GM21825 (cell line): Measurements from ENCODE around the gene RYR2.

ENCODE experiments used
- ATAC-seq: cut with Tn5 transposase; IDR thresholded peaks from one replicate; pipeline ENCODE4 v1.9.1; 2021; ENCODE audit warnings: mild to moderate bottlenecking, moderate library complexity; ENCODE audit not compliant: unreplicated experiment

Gene RYR2

GRCh38 chr1:237031480-237031879 is 10.5 kb upstream of the RYR2 start:
- no peak for ATAC-seq

- peak; percentile 78 for ATAC-seq
These were observed 10.0 kb upstream of the RYR2 start for GRCh38 chr1:237032029-237032428.

- ATAC-seq: no peak
These were observed 8.9 kb upstream of the RYR2 start for GRCh38 chr1:237033061-237033460.

- ATAC-seq: no peak
These were observed 8.2 kb upstream of the RYR2 start for GRCh38 chr1:237033804-237034203.

GRCh38 chr1:237035759-237036158 is 6.2 kb upstream of the RYR2 start:
- ATAC-seq: no peak

- no peak for ATAC-seq
These were observed 3.8 kb upstream of the RYR2 start for GRCh38 chr1:237038211-237038610.

- ATAC-seq: no peak
These were observed 1.2 kb upstream of the RYR2 start for GRCh38 chr1:237040823-237041222.

- no peak for ATAC-seq
These were observed 556 bp upstream of the RYR2 start for GRCh38 chr1:237041461-237041794.

GRCh38 chr1:237042526-237042891 is 525 bp downstream of the RYR2 start:
- ATAC-seq: no peak

GRCh38 chr1:237042892-237043576 is 1.1 kb downstream of the RYR2 start:
- no peak for ATAC-seq

- ATAC-seq: no peak
These were observed 2.1 kb downstream of the RYR2 start for GRCh38 chr1:237043846-237044636.

GRCh38 chr1:237045278-237046016 is 3.5 kb downstream of the RYR2 start:
- ATAC-seq: no peak

GRCh38 chr1:237048803-237049202 is 6.8 kb downstream of the RYR2 start:
- no peak for ATAC-seq

- no peak for ATAC-seq
These were observed 8.2 kb downstream of the RYR2 start for GRCh38 chr1:237050185-237050584.

GRCh38 chr1:237050915-237051314 is 8.9 kb downstream of the RYR2 start:
- no peak for ATAC-seq

- no peak for ATAC-seq
These were observed 12.3 kb downstream of the RYR2 start for GRCh38 chr1:237054313-237054712.

- no peak for ATAC-seq
These were observed 16.5 kb downstream of the RYR2 start for GRCh38 chr1:237058470-237058869.

- ATAC-seq: no peak
These were observed 17.3 kb downstream of the RYR2 start for GRCh38 chr1:237059244-237059643.

- ATAC-seq: no peak
These were observed 21.0 kb downstream of the RYR2 start for GRCh38 chr1:237062976-237063375.

GRCh38 chr1:237065903-237066302 is 23.9 kb downstream of the RYR2 start:
- ATAC-seq: no peak

- ATAC-seq: no peak
These were observed 28.5 kb downstream of the RYR2 start for GRCh38 chr1:237070519-237070918.
